DOHH2 (cell line): Measurements from ENCODE around the gene EHMT1.

Source experiments
- H3F3A ChIP-seq: fragments of 200-600 bp; sonication (generic), shearing (Covaris generic); 2 replicates; pipeline ENCODE4 v1.6.0; 2016; ENCODE audit warnings: antibody characterized with exemption, mild to moderate bottlenecking; ENCODE audit not compliant: control insufficient read depth, insufficient read depth
- H3K27ac ChIP-seq: fragments of 200-600 bp; sonication (generic); 2 replicates; pipeline ENCODE4 v1.5.1; 2014; ENCODE audit warnings: low read depth, mild to moderate bottlenecking, low read length, moderate library complexity
- H3K27me3 ChIP-seq: fragments of 200-600 bp; sonication (generic); 2 replicates; pipeline ENCODE4 v1.6.1; 2014; ENCODE audit warnings: mild to moderate bottlenecking, low read length, mixed read lengths; ENCODE audit not compliant: control insufficient read depth
- H3K36me3 ChIP-seq: fragments of 200-600 bp; sonication (generic); 2 replicates; pipeline ENCODE4 v1.6.1; 2014; ENCODE audit warnings: mild to moderate bottlenecking, low read length, moderate library complexity, mixed read lengths; ENCODE audit not compliant: control insufficient read depth
- H3K4me1 ChIP-seq: fragments of 200-600 bp; sonication (generic); 2 replicates; pipeline ENCODE4 v1.6.1; 2014; ENCODE audit warnings: mild to moderate bottlenecking, low read length, mixed read lengths; ENCODE audit not compliant: control insufficient read depth
- H3K4me2 ChIP-seq: fragments of 200-600 bp; sonication (generic); 2 replicates; pipeline ENCODE4 v1.6.0; 2014; ENCODE audit warnings: mild to moderate bottlenecking, low read length, moderate library complexity
- H3K4me3 ChIP-seq: fragments of 200-600 bp; sonication (generic); 2 replicates; pipeline ENCODE4 v1.5.1; 2014; ENCODE audit warnings: mild to moderate bottlenecking, low read length, mixed read lengths
- H3K79me2 ChIP-seq: fragments of 200-600 bp; sonication (generic); 2 replicates; pipeline ENCODE4 v1.6.1; 2014; ENCODE audit warnings: mild to moderate bottlenecking, low read length, mixed read lengths; ENCODE audit not compliant: control insufficient read depth
- H3K9me2 ChIP-seq: fragments of 200-600 bp; sonication (generic); replicated peaks from 2 replicates; pipeline ENCODE4 v1.6.1; 2014; ENCODE audit warnings: mild to moderate bottlenecking, low read length, mixed read lengths; ENCODE audit not compliant: control insufficient read depth
- H3K9me3 ChIP-seq: fragments of 200-600 bp; sonication (generic); 2 replicates; pipeline ENCODE4 v1.6.1; 2014; ENCODE audit warnings: antibody characterized with exemption, low read length, mixed read lengths; ENCODE audit not compliant: control insufficient read depth, insufficient read depth
- H4K20me1 ChIP-seq: fragments of 200-600 bp; sonication (generic); 2 replicates; pipeline ENCODE4 v1.6.0; 2014; ENCODE audit warnings: low read depth, mild to moderate bottlenecking, antibody characterized with exemption, low read length, moderate library complexity; ENCODE audit not compliant: control insufficient read depth, insufficient read depth
- CTCF ChIP-seq: fragments of 200-600 bp; sonication (generic); IDR thresholded peaks from one replicate; pipeline ENCODE4 v1.5.1; 2014; ENCODE audit warnings: antibody characterized with exemption, mild to moderate bottlenecking, low read depth, low read length; ENCODE audit not compliant: poor library complexity, severe bottlenecking
- EZH2phosphoT487 ChIP-seq: fragments of 200-600 bp; sonication (generic); IDR thresholded peaks from 2 replicates; pipeline ENCODE4 v1.6.1; 2017; ENCODE audit warnings: borderline replicate concordance, mild to moderate bottlenecking, antibody characterized with exemption, low read length, moderate library complexity, mixed read lengths

Gene EHMT1

GRCh38 chr9:137860361-137860760, 241.6 kb downstream of the EHMT1 start:
- H3K79me2 ChIP-seq = no peaks in the 10 kb centered on the region
- H3K4me3 ChIP-seq = no peak overlapping the region
- no peaks in the 10 kb centered on the region for H4K20me1 ChIP-seq
- H3K4me1 ChIP-seq = no peaks in the 10 kb centered on the region
- no peak overlapping the region for H3K4me2 ChIP-seq
- H3K27me3 ChIP-seq = no peaks in the 10 kb centered on the region
- H3K36me3 ChIP-seq = no peaks in the 10 kb centered on the region
- no peak overlapping the region for H3K27ac ChIP-seq
- H3F3A ChIP-seq = no peaks in the 10 kb centered on the region
- H3K9me3 ChIP-seq = no peaks in the 10 kb centered on the region
- TF ChIP-seq EZH2phosphoT487 (no peak), CTCF (no peak)
- no peaks in the 10 kb centered on the region for H3K9me2 ChIP-seq

- no peak overlapping the region for H3K27ac ChIP-seq
- no peak for TF ChIP-seq EZH2phosphoT487
- no peak for TF ChIP-seq CTCF
- no peak overlapping the region for H3K4me2 ChIP-seq
- no peaks in the 10 kb centered on the region for H3K9me3 ChIP-seq
- no peaks in the 10 kb centered on the region for H3K9me2 ChIP-seq
- no peak overlapping the region for H3K4me3 ChIP-seq
- no peaks in the 10 kb centered on the region for H4K20me1 ChIP-seq
- H3K27me3 ChIP-seq = peaks cover 10% of the 10 kb centered on the region
- H3K79me2 ChIP-seq = no peaks in the 10 kb centered on the region
- no peaks in the 10 kb centered on the region for H3K36me3 ChIP-seq
- H3F3A ChIP-seq = no peaks in the 10 kb centered on the region
- no peaks in the 10 kb centered on the region for H3K4me1 ChIP-seq
Observed at GRCh38 chr9:137865581-137866145, 246.9 kb downstream of the EHMT1 start.

GRCh38 chr9:137866226-137867141, 247.7 kb downstream of the EHMT1 start:
- Histone ChIP-seq H3K4me1 (no peaks in the 10 kb centered on the region), H4K20me1 (no peaks in the 10 kb centered on the region), H3K9me2 (no peaks in the 10 kb centered on the region), H3K79me2 (no peaks in the 10 kb centered on the region), H3K4me3 (no peak overlapping the region), H3K4me2 (no peak overlapping the region), H3F3A (no peaks in the 10 kb centered on the region), H3K27ac (no peak overlapping the region), H3K27me3 (peaks cover 10% of the 10 kb centered on the region), H3K36me3 (no peaks in the 10 kb centered on the region), H3K9me3 (no peaks in the 10 kb centered on the region)
- TF ChIP-seq CTCF (no peak), EZH2phosphoT487 (no peak)
